ENCODE results near the gene VPS13C.
"Not testable (repeated sequence)": the region's sequence is repeated elsewhere in the genome, so short reads cannot be mapped to it uniquely, and the experiment has no call there.

DNA sequence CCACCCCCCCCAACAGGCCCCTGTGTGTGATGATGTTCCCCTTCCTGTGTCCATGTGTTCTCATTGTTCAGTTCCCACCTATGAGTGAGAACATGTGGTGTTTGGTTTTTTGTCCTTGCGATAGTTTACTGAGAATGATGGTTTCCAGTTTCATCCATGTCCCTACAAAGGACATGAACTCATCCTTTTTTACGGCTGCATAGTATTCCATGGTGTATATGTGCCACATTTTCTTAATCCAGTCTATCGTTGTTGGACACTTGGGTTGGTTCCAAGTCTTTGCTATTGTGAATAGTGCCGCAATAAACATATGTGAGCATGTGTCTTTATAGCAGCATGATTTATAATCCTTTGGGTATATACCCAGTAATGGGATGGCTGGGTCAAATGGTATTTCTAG is 12.0 kb downstream of the VPS13C start:
- not testable (repeated sequence) for TF ChIP-seq POLR2A (IDR thresholded peaks at IDR 0.05)
- TF ChIP-seq, protein P1, sequence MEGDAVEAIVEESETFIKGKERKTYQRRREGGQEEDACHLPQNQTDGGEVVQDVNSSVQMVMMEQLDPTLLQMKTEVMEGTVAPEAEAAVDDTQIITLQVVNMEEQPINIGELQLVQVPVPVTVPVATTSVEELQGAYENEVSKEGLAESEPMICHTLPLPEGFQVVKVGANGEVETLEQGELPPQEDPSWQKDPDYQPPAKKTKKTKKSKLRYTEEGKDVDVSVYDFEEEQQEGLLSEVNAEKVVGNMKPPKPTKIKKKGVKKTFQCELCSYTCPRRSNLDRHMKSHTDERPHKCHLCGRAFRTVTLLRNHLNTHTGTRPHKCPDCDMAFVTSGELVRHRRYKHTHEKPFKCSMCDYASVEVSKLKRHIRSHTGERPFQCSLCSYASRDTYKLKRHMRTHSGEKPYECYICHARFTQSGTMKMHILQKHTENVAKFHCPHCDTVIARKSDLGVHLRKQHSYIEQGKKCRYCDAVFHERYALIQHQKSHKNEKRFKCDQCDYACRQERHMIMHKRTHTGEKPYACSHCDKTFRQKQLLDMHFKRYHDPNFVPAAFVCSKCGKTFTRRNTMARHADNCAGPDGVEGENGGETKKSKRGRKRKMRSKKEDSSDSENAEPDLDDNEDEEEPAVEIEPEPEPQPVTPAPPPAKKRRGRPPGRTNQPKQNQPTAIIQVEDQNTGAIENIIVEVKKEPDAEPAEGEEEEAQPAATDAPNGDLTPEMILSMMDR (IDR thresholded peaks at IDR 0.05): not testable (repeated sequence)
